ENCODE results near the gene G0S2.

The G0S2 gene

GRCh38 chr1:209648931-209649776 is 26.1 kb upstream of the G0S2 start:
- no peak for DNase-seq

- no peak for DNase-seq
These were observed 24.8 kb upstream of the G0S2 start for GRCh38 chr1:209650454-209650853.

DNA sequence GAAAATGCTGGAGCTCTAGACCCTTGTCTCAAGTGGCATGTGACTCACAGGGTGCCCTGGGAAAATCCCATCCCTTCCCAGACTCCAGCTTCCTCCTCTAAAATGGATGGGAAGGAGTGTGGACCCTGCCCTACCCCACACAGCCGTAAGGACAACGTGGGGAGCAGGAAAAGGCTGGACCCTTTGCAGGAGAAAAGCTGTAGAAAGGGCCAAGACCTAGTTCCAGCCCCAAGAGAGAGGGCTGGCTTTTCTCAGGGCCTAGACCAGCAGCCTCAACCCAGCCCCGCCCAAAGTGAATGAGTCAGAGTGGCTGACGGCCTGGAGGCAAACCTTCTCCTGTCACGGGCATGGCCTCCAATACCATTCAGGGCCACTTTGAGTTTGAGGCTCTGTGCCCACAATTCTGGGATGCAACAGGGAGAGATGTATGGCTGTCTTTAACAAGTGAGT is 24.0 kb upstream of the G0S2 start:
- peak; percentile 69 for DNase-seq

DNA sequence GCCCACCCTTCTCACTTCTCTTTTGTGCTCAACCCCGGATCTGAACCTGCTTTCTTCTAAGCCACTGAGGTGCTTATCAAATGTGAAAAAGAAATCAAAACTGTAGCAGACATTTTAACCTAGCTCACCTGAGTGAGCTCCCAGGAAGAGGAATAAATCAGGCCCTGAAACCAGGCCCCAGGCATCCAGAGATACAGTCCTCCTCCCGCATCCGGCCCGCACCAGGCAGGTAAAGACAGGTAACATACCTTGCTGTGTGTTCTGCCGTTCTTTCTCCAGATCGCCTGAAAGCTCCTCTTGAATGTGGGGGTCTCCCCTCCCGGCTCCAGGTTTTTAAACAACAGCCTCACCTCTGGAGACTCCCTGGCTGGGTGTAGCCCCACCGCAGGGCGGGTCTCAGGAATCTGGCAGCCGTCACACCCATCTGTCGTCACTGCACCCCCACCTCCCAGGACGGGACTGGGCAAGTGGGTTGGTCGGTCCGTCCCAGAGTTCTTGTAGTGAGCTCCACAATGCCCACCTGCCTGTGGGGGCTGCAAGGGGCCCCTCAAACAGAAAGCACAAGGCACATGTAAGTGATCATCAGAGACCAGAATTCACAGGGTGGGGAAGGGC is 23.0 kb upstream of the G0S2 start, which contains the start of gene LAMB3:
Gene LAMB3 (minus strand): TSS at position 305 of the 615 bp plus-strand sequence. CDS start 1,481 bp downstream, outside the sequence.
- DNase-seq = no peak

- peak; percentile 44 for DNase-seq
These were observed 22.3 kb upstream of the G0S2 start for GRCh38 chr1:209652873-209653401.

DNA sequence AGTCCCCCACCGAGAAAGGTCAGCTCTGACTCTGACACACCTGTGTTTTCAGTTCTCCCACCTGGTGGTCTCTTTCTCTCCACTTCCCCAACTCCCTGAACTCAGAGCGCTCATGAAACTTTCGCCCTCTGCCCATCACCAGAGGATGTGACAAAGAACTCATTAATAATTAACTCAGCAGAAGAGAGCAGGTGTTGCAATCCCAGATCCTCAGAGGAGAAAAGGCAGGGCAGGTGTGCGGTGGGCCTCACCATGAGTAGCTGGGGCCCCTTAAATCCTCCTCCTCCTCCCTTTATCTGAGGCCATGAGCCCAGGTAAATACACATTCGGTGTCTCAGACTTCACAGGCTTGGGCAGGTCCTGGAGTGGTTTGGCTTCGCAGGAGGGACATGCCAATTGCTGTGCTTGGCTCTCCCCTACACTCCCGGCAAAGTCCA is 21.3 kb upstream of the G0S2 start:
- no peak for DNase-seq

- DNase-seq = no peak
These were observed 19.6 kb upstream of the G0S2 start for GRCh38 chr1:209655411-209656231.

DNA sequence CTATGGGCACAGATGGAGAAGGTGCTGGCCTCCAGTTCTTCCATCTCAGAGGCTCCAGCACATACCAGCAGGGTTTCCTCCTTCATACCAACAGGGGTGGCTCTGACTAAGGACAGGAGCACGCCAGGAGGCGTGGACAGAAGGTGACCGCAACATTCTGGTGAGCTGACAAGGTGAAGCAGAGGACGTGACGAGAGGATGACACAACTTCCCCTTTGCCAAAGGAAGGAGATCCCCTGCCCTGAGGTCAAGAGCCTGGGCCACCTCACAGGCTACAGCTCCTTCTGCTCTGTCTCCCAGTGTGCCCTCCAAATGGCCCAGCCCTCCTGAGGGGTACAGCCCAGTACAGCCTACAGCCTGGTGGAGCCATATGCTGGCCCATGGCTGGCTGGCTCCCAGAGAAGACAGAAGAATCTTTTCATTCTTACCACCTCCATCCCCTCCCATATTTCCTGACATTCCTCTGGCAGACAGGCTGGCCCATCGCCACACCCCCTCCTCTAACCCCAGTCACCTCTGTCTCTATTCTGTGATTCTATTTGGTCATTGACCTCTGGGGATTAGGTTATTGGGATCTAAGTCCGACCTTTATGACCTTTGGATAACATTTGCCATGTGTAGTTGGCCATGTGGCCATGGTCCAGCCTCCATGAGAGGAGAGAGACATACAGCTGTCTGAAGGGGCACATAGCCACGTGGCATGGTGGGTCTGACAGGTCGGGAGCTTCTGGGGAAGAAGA is 17.9 kb upstream of the G0S2 start:
- DNase-seq = no peak

DNA sequence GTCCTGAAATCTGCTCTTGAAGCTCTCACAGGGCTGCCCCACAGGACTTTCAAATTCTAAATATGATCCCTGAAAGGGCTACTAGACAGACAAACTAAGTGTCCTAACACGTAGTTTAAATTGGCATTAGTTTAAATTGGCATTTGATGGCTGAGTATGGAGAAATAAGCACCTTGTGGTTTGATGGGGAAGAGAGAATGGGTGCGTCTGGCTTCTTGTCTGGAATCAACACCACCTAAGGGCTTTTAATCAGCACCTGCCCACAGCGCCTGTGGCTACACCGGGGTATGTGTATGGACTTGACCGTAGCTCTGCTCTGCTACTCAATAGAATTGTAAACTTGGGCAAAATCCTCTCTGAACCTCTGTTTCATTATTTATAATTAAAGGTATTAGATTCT is 17.3 kb upstream of the G0S2 start:
- no peak for DNase-seq

DNA sequence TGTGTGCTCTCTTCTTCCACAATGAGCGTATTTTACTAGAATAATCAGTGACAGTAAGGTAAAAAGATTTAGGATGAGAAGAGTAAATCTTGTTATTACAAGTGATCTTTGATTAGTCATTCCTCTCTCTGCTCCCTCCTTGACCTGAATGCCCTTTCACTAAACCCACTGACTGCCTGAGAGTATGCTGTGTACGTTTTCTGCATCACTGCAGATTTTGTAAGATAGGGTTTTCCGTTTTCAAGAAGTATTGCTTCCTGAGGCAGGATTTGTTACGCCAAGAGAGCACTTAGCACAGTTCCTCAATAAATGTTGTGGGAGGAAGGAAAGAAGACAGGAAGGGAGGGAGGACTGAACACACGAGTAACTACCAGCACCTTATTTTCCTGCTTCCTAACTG is 15.3 kb upstream of the G0S2 start:
- DNase-seq = no peak

GRCh38 chr1:209661071-209661470 is 14.1 kb upstream of the G0S2 start:
- DNase-seq = no peak

DNA sequence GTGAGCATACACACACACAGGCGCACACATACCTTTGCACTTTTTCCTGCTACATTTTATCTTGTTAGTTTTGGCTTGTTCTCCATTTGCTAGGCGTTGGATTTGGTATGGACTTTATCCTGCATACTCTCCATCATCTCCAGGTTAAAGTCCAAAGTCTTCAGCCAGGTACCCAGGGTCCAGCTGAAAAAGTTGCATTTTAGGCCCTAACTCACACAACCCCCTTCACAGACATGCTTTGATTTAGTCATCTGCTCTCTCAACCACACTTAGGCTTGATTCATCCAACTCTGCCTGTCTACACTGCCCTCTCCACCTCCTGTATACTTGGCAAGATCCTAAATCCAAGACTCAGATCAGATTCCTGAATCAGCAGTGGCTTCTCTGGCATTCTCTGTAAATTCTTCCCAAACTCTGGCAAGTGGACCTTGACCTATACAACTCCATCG is 12.3 kb upstream of the G0S2 start:
- DNase-seq = no peak

DNA sequence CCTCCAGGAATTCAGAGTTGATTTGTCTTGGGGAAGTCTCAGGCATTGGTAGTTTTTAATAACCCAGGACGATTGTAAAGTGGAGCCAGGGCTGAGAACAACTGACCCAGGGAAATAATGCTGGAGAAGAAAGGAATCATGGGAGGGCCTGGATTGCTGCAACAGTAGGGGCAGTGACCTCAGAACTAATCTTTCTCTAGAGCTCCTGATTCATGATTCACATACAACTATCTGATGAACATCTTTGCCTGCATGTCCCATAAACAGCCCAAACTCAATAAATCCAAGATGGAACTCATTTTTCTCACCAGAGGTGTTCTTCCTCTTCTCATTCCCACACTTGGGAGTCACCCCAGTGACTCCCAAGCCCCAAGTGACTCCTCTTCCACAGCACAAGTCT is 8.1 kb upstream of the G0S2 start:
- no peak for DNase-seq

GRCh38 chr1:209667708-209668107 is 7.5 kb upstream of the G0S2 start:
- DNase-seq = no peak

GRCh38 chr1:209670441-209671082 is 4.7 kb upstream of the G0S2 start:
- no peak for DNase-seq

DNA sequence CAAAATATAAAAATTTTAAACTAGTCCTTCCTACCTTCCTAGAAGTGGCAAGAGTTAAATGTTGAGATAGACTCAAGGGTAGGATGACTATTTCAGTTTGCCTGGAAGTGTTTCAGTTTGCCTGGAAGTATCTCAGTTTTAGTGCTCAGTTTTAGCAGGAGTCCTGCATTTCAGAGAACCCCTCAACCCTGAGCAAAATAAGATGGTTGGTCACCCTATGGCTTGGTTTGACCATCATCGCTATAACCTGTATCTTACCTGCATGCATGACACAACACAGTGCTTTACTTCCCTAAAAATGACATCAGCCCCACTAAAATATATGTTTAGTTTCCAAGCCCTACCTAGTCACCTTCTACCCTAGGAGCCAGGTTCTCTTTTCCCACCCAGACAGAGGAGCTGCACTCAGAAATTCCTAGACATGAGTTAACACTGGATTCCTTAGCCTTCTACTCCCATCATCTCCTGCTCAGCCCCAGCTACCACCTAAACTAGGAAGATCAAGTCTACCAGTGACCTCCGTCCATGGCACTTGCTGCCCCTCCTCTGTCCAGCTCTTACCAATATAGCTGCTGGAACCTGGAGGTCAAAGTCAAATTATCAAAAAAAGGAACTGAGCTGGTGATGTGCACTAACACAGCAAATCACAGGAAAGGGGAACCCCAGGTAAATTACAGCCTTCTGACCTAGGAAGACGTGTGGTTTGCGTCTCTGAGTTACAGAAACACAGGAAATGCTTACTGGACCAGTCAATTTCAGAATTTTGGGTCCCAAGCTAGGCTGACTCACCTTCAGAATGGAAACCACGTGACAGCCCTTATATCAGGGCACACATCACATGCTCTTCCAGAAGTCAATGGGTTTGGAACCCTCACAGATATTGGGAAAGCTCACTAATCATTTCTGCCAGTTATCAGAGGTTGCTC is 2.2 kb upstream of the G0S2 start:
- DNase-seq = peak; percentile 10

DNA sequence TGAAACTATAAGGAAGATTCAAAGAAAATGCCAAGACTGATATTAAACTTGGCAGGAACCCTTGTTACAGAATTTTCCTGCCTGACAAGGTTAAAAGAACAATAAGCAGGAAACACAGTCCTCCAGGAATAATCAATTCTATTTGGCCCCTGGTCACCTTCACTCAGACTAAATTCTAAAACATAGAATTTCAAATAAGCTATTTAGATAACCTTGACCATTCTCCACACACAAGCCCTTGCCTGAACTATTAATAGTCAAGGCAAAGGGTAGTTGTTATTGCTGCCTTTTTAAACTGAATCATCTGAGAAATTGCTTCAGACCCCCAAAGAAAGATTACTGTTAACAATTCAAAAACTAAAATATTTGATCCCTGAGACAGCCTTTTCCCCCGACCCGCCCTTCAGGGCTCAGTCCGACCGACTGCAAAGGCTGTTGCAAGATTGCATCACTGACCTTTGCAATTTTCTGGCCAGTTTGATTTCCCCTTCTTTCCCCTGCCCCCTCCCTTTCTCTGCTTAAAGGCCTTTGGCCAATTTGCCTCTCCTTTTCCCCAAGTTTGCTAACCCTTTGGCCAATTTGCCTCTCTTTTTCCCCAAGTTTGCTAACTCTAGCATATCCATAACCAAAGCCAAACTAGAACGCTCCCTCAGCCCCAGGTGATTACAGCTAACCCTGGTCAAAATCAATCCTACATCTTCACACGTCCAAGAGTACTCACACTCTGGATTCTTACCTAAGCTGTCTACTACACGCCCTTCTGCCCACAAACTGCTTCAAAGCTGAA is 1.4 kb upstream of the G0S2 start:
- no peak for DNase-seq

DNA sequence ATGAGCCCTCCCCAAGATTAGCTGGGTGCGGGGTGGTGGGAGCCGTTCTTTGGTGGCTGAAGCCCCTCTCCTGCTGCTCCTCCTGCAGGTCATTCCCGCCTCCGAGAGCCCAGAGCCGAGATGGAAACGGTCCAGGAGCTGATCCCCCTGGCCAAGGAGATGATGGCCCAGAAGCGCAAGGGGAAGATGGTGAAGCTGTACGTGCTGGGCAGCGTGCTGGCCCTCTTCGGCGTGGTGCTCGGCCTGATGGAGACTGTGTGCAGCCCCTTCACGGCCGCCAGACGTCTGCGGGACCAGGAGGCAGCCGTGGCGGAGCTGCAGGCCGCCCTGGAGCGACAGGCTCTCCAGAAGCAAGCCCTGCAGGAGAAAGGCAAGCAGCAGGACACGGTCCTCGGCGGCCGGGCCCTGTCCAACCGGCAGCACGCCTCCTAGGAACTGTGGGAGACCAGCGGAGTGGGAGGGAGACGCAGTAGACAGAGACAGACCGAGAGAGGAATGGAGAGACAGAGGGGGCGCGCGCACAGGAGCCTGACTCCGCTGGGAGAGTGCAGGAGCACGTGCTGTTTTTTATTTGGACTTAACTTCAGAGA is 448 bp downstream of the G0S2 start:
- DNase-seq = no peak

DNA sequence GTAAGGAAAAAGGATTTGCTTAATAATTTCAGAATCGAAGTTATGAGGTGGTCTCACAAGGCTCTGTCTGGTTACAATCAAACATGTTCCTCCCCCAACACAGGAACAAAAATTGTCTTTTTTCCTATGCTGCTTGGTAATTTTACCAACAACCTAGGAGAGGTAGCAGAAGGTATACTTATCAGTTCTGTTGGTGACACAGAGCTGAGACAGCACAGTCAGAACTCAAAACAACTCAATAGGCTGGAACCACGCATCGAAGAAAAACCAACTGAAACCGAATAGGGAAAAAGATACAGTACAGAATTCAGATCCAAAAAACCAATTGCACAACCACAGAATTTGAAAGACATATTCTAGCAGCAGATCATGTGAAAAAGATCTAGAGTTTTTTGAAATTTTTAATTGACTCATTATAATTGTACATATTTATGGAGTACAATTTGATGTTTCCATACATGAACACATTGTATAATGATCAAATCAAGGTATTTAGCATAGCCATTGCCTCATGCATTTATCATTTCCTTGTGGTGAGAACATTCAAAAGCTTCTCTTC is 3.8 kb downstream of the G0S2 start:
- no peak for DNase-seq
